Testis (tissue), 3 donors: ENCODE results near the gene FAM131A. TPM values are rescaled to one million over a fixed set of nuclear protein-coding genes. Genes with fewer than 3 reads are reported as not detected.

Experiments used
- DNase-seq: peaks from one replicate; pipeline ENCODE4 v3.0.0-alpha.2; 2019
- H3K27ac ChIP-seq, 2 donors: fragments of 200-600 bp; sonication (generic); one replicate each; pipeline ENCODE4 v1.5.1; 2019
- H3K27me3 ChIP-seq: fragments of 200-600 bp; sonication (generic); one replicate; pipeline ENCODE4 v1.5.1; 2019
- H3K36me3 ChIP-seq: fragments of 200-600 bp; sonication (generic); one replicate; pipeline ENCODE4 v1.5.1; 2017; ENCODE audit warnings: low read depth; ENCODE audit errors: missing control alignments
- H3K4me1 ChIP-seq: fragments of 200-600 bp; sonication (generic); one replicate; pipeline ENCODE4 v1.5.1; 2019
- H3K4me3 ChIP-seq, 2 donors: fragments of 200-600 bp; sonication (generic); one replicate each; pipeline ENCODE4 v1.5.1; 2017 to 2019
- H3K9me3 ChIP-seq: fragments of 200-600 bp; sonication (generic); one replicate; pipeline ENCODE4 v1.5.1; 2017
- POLR2A ChIP-seq: fragments of 450-650 bp; IDR thresholded peaks from one replicate; pipeline ENCODE4 v1.6.1; 2017; ENCODE audit warnings: antibody characterized with exemption, mild to moderate bottlenecking, moderate library complexity
- WGBS, 2 donors: methylation state at CpG; one replicate each; pipeline ENCODE4 v1.1.5; 2018; 5-methylcytosine and 5-hydroxymethylcytosine counted together
- intact Hi-C: fragments of 100-400 bp; cut with DNase I; formaldehyde crosslinking; loops from one replicate; pipeline ENCODE4 v1.15.1; 2023; ENCODE audit warnings: low total_unique reads
- polyA plus RNA-seq: library from polyadenylated mRNA; stranded (reverse); fragments of 350-450 nt; fragmentation: Illumina TruSeq; extraction: RNeasy Lipid Tissue Mini Kit (QIAGEN cat#74804); gene quantifications from one replicate; pipeline ENCODE4 v1.2.3, GENCODE V29; 2014; ENCODE audit warnings: low read depth, low replicate concordance; ENCODE audit not compliant: insufficient read depth
- small RNA-seq, 2 donors: library from RNA; depleted of rRNA; stranded (forward); fragments of <200 nt; gene quantifications; one replicate each; pipeline ENCODE3, GENCODE V24; 2016
- total RNA-seq, 2 donors: library from RNA; depleted of rRNA; stranded (reverse); fragments of >200 nt; gene quantifications; one replicate each; pipeline ENCODE4 v1.2.3, GENCODE V29; 2016
- TF ChIP-seq, protein P1 (sequence below), 3 experiments: fragments of 450-650 bp in 2 of 3; fragments of 200-600 bp in 1 of 3; sonication (generic) in 1 of 3; IDR thresholded peaks; one replicate each; pipeline ENCODE4 v1.5.1; 2016 to 2019; ENCODE audit warnings: antibody characterized with exemption in 3 of 3, mild to moderate bottlenecking in 2 of 3, moderate library complexity in 1 of 3

FAM131A gene
- total and polyA plus RNA-seq, 3 donors from 2014 or later, result 28.1 to 77.2 (median 75.9) TPM

GRCh38 chr3:184388936-184389230 lies 51.5 kb downstream of the FAM131A start:
- TF ChIP-seq, protein P1, sequence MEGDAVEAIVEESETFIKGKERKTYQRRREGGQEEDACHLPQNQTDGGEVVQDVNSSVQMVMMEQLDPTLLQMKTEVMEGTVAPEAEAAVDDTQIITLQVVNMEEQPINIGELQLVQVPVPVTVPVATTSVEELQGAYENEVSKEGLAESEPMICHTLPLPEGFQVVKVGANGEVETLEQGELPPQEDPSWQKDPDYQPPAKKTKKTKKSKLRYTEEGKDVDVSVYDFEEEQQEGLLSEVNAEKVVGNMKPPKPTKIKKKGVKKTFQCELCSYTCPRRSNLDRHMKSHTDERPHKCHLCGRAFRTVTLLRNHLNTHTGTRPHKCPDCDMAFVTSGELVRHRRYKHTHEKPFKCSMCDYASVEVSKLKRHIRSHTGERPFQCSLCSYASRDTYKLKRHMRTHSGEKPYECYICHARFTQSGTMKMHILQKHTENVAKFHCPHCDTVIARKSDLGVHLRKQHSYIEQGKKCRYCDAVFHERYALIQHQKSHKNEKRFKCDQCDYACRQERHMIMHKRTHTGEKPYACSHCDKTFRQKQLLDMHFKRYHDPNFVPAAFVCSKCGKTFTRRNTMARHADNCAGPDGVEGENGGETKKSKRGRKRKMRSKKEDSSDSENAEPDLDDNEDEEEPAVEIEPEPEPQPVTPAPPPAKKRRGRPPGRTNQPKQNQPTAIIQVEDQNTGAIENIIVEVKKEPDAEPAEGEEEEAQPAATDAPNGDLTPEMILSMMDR (IDR thresholded peaks at IDR 0.05), result no peak
- no peak for TF ChIP-seq POLR2A
- Histone ChIP-seq H3K27ac (no peak overlapping the region), H3K4me1 (no peaks in the 10 kb centered on the region), H3K9me3 (no peaks in the 10 kb centered on the region), H3K36me3 (no peaks in the 10 kb centered on the region), H3K27me3 (no peaks in the 10 kb centered on the region), H3K4me3 (no peak overlapping the region)
- no peak for DNase-seq
- intact Hi-C loops, result no loop called here
- 78 to 80% methylated on average over 1 to 8 of the region's 8 CpGs for WGBS, 2 donors

DNA sequence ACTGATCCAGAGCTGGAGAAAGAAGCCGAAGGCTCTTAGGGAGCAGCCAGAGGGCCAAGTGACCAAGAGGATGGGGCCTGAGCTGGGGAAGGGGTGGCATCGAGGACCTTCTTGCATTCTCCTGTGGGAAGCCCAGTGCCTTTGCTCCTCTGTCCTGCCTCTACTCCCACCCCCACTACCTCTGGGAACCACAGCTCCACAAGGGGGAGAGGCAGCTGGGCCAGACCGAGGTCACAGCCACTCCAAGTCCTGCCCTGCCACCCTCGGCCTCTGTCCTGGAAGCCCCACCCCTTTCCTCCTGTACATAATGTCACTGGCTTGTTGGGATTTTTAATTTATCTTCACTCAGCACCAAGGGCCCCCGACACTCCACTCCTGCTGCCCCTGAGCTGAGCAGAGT lies 52.0 kb downstream of the FAM131A start:
- DNase-seq, result no peak
- Histone ChIP-seq H3K4me1 (no peaks in the 10 kb centered on the region), H3K27ac (no peak overlapping the region), H3K27me3 (no peaks in the 10 kb centered on the region), H3K9me3 (no peaks in the 10 kb centered on the region), H3K36me3 (no peaks in the 10 kb centered on the region), H3K4me3 (no peak overlapping the region)
- intact Hi-C loops, result no loop called here
- 65 to 72% methylated on average over 3 to 5 of the region's 5 CpGs for WGBS, 2 donors
- TF ChIP-seq, protein P1 (IDR thresholded peaks at IDR 0.05), result no peak
- TF ChIP-seq POLR2A, result no peak

DNA sequence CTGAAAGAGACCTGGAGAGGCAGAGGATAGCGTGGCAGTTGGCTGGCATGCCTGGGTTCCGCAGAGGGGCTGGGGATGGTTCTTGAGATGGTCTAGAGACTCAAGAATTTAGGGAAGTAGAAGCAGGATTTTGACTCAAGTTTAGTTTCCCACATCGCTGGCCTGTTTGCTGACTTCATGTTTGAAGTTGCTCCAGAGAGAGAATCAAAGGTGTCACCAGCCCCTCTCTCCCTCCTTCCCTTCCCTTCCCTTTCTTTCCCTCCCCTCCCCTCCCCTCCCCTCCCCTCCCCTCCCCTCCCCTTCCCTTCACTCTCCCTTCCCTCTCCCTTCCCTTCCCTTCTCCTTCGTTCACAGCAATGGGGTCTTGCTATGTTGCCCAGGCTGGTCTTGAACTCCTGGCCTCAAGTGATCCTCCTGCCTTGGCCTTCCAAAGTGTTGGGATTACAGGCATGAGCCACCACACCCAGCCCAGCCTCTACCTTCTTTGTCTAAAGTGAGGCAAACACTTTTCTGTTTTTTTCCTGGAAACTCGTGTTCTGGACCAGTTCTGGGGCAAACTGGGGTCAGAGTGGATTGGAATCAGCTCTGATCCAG lies 52.6 kb downstream of the FAM131A start:
- intact Hi-C loops, result no loop called here
- Histone ChIP-seq H3K9me3 (no peaks in the 10 kb centered on the region), H3K27me3 (no peaks in the 10 kb centered on the region), H3K36me3 (no peaks in the 10 kb centered on the region), H3K4me3 (no peak overlapping the region), H3K27ac (no peak overlapping the region), H3K4me1 (no peaks in the 10 kb centered on the region)
- DNase-seq, result no peak
- 92 to 94% methylated on average over 5 of the region's 5 CpGs for WGBS, 2 donors
- no peak for TF ChIP-seq POLR2A

GRCh38 chr3:184391266-184391665 lies 53.9 kb downstream of the FAM131A start:
- intact Hi-C loops, result no loop called here
- no peak for DNase-seq
- H3K27ac ChIP-seq, result no peak overlapping the region
- H3K9me3 ChIP-seq, result no peaks in the 10 kb centered on the region
- H3K27me3 ChIP-seq, result no peaks in the 10 kb centered on the region
- no peaks in the 10 kb centered on the region for H3K4me1 ChIP-seq
- WGBS, 2 donors, result 88% methylated on average over 3 of the region's 3 CpGs
- H3K36me3 ChIP-seq, result no peaks in the 10 kb centered on the region
- TF ChIP-seq POLR2A, result no peak
- TF ChIP-seq, protein P1 (IDR thresholded peaks at IDR 0.05), result no peak
- H3K4me3 ChIP-seq, result no peak overlapping the region

DNA sequence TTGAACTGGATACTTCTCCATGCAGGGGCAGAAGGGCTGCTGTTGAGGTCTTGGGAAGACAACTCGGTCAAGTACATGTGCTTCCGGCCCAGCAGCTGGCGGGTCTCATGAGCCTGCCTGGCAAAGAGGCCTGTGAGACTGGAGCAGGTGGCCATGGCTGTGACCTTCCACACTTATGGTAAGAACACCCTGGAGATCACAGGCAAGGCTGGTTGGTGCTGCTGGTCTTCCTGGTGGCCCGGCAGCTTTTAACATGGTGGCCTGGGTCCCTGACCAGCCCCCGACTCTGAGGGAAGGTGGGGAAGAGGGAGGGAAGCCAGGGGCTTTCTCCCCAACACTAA lies 57.9 kb downstream of the FAM131A start:
- Histone ChIP-seq H3K36me3 (no peaks in the 10 kb centered on the region), H3K4me3 (no peak overlapping the region), H3K9me3 (no peaks in the 10 kb centered on the region), H3K4me1 (no peaks in the 10 kb centered on the region), H3K27me3 (no peaks in the 10 kb centered on the region), H3K27ac (no peak overlapping the region)
- TF ChIP-seq, protein P1 (IDR thresholded peaks at IDR 0.05), result no peak
- no peak for TF ChIP-seq POLR2A
- 78 to 93% methylated on average over 2 to 5 of the region's 5 CpGs for WGBS, 2 donors
- intact Hi-C loops, result no loop called here
- no peak for DNase-seq

Small RNA genes lying within 50 kb of the gene (small RNA-seq; reads per million reads assigned to genes)
- gene SNORD66, result 1,038 to 1,085 reads per million in 2 donors

Other genes starting within 250 kb of the FAM131A start
- gene HTR3E, start 240.5 kb upstream of the FAM131A start, total RNA-seq, result under 1 TPM; 0.31 to 0.63 TPM
- not detected for gene HTR3E, start 240.5 kb upstream of the FAM131A start, polyA plus RNA-seq
- 10 to 100 TPM; 37.2 to 48.1 TPM for gene EIF2B5, start 202.2 kb upstream of the FAM131A start, total RNA-seq
- 36.7 TPM for gene EIF2B5, start 202.2 kb upstream of the FAM131A start, polyA plus RNA-seq
- gene DVL3, start 182.2 kb upstream of the FAM131A start, total RNA-seq, result 10 to 100 TPM; 80.5 to 86.8 TPM
- 53.7 TPM for gene DVL3, start 182.2 kb upstream of the FAM131A start, polyA plus RNA-seq
- 100 to 1,000 TPM; 238 to 334 TPM for gene AP2M1, start 162.7 kb upstream of the FAM131A start, total RNA-seq
- gene AP2M1, start 162.7 kb upstream of the FAM131A start, polyA plus RNA-seq, result 346 TPM
- 100 to 1,000 TPM; 111 to 115 TPM for gene ABCF3, start 151.4 kb upstream of the FAM131A start, total RNA-seq
- gene ABCF3, start 151.4 kb upstream of the FAM131A start, polyA plus RNA-seq, result 69.3 TPM
- 10 to 100 TPM; 13.8 to 17.6 TPM for gene VWA5B2, start 108.0 kb upstream of the FAM131A start, total RNA-seq
- 2.5 TPM for gene VWA5B2, start 108.0 kb upstream of the FAM131A start, polyA plus RNA-seq
- 10 to 100 TPM; 79.4 to 91.7 TPM for gene ALG3, start 88.6 kb upstream of the FAM131A start, total RNA-seq
- 58.7 TPM for gene ALG3, start 88.6 kb upstream of the FAM131A start, polyA plus RNA-seq
- gene EEF1AKMT4, start 87.9 kb upstream of the FAM131A start, total RNA-seq, result 10 to 100 TPM; 10.2 to 15.0 TPM
- gene EEF1AKMT4, start 87.9 kb upstream of the FAM131A start, polyA plus RNA-seq, result 16.9 TPM
- under 1 TPM in 1 of 2 donors, not detected in 1; 0.24 TPM for gene CAMK2N2, start 76.0 kb upstream of the FAM131A start, total RNA-seq
- 0.40 TPM for gene CAMK2N2, start 76.0 kb upstream of the FAM131A start, polyA plus RNA-seq
- 1 to 10 TPM; 1.4 TPM for gene ECE2, start 61.6 kb upstream of the FAM131A start, total RNA-seq
- 1.1 TPM for gene ECE2, start 61.6 kb upstream of the FAM131A start, polyA plus RNA-seq
- 100 to 1,000 TPM; 289 to 339 TPM for gene PSMD2, start 38.4 kb upstream of the FAM131A start, total RNA-seq
- 379 TPM for gene PSMD2, start 38.4 kb upstream of the FAM131A start, polyA plus RNA-seq
- 100 to 1,000 TPM; 295 TPM for gene EIF4G1, start 23.0 kb upstream of the FAM131A start, total RNA-seq
- 255 TPM for gene EIF4G1, start 23.0 kb upstream of the FAM131A start, polyA plus RNA-seq
- 100 to 1,000 TPM in 1 of 2 donors, 10 to 100 TPM in 1; 98.2 to 118 TPM for gene CLCN2, start 24.0 kb downstream of the FAM131A start, total RNA-seq
- 46.7 TPM for gene CLCN2, start 24.0 kb downstream of the FAM131A start, polyA plus RNA-seq
- gene POLR2H, start 24.1 kb downstream of the FAM131A start, total RNA-seq, result 10 to 100 TPM; 65.0 to 76.4 TPM
- 72.2 TPM for gene POLR2H, start 24.1 kb downstream of the FAM131A start, polyA plus RNA-seq
- gene THPO, start 40.6 kb downstream of the FAM131A start, total RNA-seq, result under 1 TPM; 0.71 to 0.93 TPM
- 7.6 TPM for gene THPO, start 40.6 kb downstream of the FAM131A start, polyA plus RNA-seq
- 1 to 10 TPM; 3.5 to 4.3 TPM for gene CHRD, start 42.5 kb downstream of the FAM131A start, total RNA-seq
- gene CHRD, start 42.5 kb downstream of the FAM131A start, polyA plus RNA-seq, result 4.3 TPM
- gene EPHB3, start 224.2 kb downstream of the FAM131A start, total RNA-seq, result 1 to 10 TPM; 2.0 to 2.3 TPM
- gene EPHB3, start 224.2 kb downstream of the FAM131A start, polyA plus RNA-seq, result 2.6 TPM